ENCODE measurements around the gene SUCLG2. TPM values are rescaled to one million over a fixed set of nuclear protein-coding genes. Genes with fewer than 3 reads are reported as not detected.

The SUCLG2 gene
- total and polyA plus RNA-seq, 2 of the 4 experiments (the other 2 are of a cell fraction): 26.8 to 34.6 TPM

DNA sequence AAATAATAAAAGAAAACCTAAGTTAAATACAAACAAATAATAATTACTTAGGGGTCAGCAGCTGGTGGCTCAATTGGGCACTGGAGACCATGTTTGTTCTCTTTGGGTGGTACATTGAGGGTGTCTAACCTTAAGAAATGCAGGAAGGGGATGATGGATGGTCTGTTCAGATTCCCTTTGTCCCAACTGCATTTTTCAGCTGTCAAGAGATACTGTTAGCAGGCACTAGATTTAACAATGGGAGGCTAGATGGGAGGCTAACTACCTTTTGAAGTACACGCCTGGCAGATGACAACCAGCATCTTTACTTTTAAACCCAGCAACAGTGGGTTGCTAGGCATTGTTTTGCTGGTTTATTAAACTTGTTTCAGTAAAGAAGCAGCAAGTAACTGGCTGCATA is 222.5 kb downstream of the SUCLG2 start:
- intact Hi-C loops (cut with micrococcal nuclease) (no loop called here), in situ Hi-C loops (cut with MboI; ENCODE audit: low sequenced_read_pairs) (no loop called here), dilution Hi-C loops (cut with HindIII; ENCODE audit: low sequenced_read_pairs, unreplicated experiment) (no loop called here)
- Histone ChIP-seq H3K9me3 (ENCODE audit: control insufficient read depth, insufficient read depth, low read length) (no peaks in the 10 kb centered on the region), H3K23ac (ENCODE audit: low read depth, low read length) (no peak overlapping the region), H4K91ac (ENCODE audit: insufficient read depth, low read depth, low read length) (no peak overlapping the region), H3K56ac (ENCODE audit: extremely low read depth, insufficient read depth, low read length) (no peak overlapping the region), H3K36me3 (ENCODE audit: control insufficient read depth, insufficient read depth, low read length) (no peaks in the 10 kb centered on the region), H2BK15ac (ENCODE audit: low read depth, low read length) (no peak overlapping the region), H4K20me1 (ENCODE audit: insufficient read depth, low read length) (no peaks in the 10 kb centered on the region), H3K4me2 (ENCODE audit: low read depth, low read length) (no peak overlapping the region), H3K4me1 (ENCODE audit: control insufficient read depth, insufficient read depth, low read length) (0 out of 2 replicates have a peak, but pooled peaks cover 2% of the 10 kb centered on the region), H3K27ac (ENCODE audit: insufficient read depth, low read length) (no peak overlapping the region), H4K5ac (ENCODE audit: low read depth, low read length) (no peak overlapping the region), H3K14ac (replicated peaks; ENCODE audit: low read depth, low read length) (no peak overlapping the region), H2AFZ (replicated peaks; ENCODE audit: low read length, poor library complexity) (no peak overlapping the region), H3K9me1 (ENCODE audit: insufficient read depth, low read length) (no peaks in the 10 kb centered on the region), H4K8ac (ENCODE audit: low read depth in 2 of 2, low read length in 2 of 2) (no peak overlapping the region), H3K18ac (ENCODE audit: low read depth, low read length) (no peak overlapping the region), H2AK9ac (replicated peaks; ENCODE audit: low read depth, low read length, poor library complexity) (no peak overlapping the region), H2BK5ac (ENCODE audit: low read depth, low read length, poor library complexity, severe bottlenecking) (no peak overlapping the region), H2AK5ac (ENCODE audit: low read depth, low read length) (no peak overlapping the region), H3K4me3 (ENCODE audit: insufficient read depth, low read depth, low read length) (no peak overlapping the region), H2BK20ac (ENCODE audit: low read depth, low read length) (no peak overlapping the region), H3K4ac (ENCODE audit: low read depth, low read length) (no peak overlapping the region), H3K27me3 (ENCODE audit: control insufficient read depth, insufficient read depth, low read length) (no peaks in the 10 kb centered on the region), H2BK120ac (ENCODE audit: low read depth, low read length) (no peak overlapping the region), H3K79me1 (ENCODE audit: low read depth in 1 of 2, low read length in 2 of 2) (no peaks in the 10 kb centered on the region; a peak in 1 of 4 replicates), H3K9ac (ENCODE audit: low read depth, low read length) (no peak overlapping the region)
- no TSS peak for BruUV-seq (replicated peaks)
- ATAC-seq (ENCODE audit: low read depth) (no peak), DNase-seq (no peak)
- ChIA-PET POLR2A (ENCODE audit: unreplicated experiment) (no interaction called here), CTCF (no interaction called here)
- no CpG with 5 or more reads among the region's 1 CpG for WGBS, 2 experiments (ENCODE audit: extremely low coverage in 2 of 2, insufficient read length in 1 of 2)
- TF ChIP-seq RFX5 (IDR thresholded peaks at IDR 0.05; ENCODE audit: low read depth, low read length) (no peak), NFE2L2 (IDR thresholded peaks at IDR 0.05; ENCODE audit: low read depth, low read length) (no peak), RCOR1 (IDR thresholded peaks at IDR 0.05; ENCODE audit: insufficient replicate concordance, low read length) (no peak), MXI1 (IDR thresholded peaks at IDR 0.05; ENCODE audit: borderline replicate concordance, low read depth, low read length) (no peak), SMC3 (IDR thresholded peaks at IDR 0.05; ENCODE audit: low read depth, low read length) (no peak), RAD21 (IDR thresholded peaks at IDR 0.05; ENCODE audit: low read length) (no peak), CHD1 (IDR thresholded peaks at IDR 0.05; ENCODE audit: low read depth, low read length) (no peak), POLR2A (IDR thresholded peaks at IDR 0.05; ENCODE audit: low read depth, low read length) (no peak), MAFK (IDR thresholded peaks at IDR 0.05; ENCODE audit: low read depth, low read length) (no peak), CEBPB (IDR thresholded peaks at IDR 0.05; ENCODE audit: low read depth, low read length) (no peak), FOS (IDR thresholded peaks at IDR 0.05; ENCODE audit: low read depth, low read length) (no peak), MAZ (IDR thresholded peaks at IDR 0.05; ENCODE audit: borderline replicate concordance, low read depth, low read length) (no peak), BHLHE40 (IDR thresholded peaks at IDR 0.05; ENCODE audit: low read depth, low read length) (no peak)
- TF ChIP-seq, protein P1, sequence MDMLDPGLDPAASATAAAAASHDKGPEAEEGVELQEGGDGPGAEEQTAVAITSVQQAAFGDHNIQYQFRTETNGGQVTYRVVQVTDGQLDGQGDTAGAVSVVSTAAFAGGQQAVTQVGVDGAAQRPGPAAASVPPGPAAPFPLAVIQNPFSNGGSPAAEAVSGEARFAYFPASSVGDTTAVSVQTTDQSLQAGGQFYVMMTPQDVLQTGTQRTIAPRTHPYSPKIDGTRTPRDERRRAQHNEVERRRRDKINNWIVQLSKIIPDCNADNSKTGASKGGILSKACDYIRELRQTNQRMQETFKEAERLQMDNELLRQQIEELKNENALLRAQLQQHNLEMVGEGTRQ (IDR thresholded peaks at IDR 0.05; ENCODE audit: low read depth, low read length): no peak
- TF ChIP-seq, protein P2, sequence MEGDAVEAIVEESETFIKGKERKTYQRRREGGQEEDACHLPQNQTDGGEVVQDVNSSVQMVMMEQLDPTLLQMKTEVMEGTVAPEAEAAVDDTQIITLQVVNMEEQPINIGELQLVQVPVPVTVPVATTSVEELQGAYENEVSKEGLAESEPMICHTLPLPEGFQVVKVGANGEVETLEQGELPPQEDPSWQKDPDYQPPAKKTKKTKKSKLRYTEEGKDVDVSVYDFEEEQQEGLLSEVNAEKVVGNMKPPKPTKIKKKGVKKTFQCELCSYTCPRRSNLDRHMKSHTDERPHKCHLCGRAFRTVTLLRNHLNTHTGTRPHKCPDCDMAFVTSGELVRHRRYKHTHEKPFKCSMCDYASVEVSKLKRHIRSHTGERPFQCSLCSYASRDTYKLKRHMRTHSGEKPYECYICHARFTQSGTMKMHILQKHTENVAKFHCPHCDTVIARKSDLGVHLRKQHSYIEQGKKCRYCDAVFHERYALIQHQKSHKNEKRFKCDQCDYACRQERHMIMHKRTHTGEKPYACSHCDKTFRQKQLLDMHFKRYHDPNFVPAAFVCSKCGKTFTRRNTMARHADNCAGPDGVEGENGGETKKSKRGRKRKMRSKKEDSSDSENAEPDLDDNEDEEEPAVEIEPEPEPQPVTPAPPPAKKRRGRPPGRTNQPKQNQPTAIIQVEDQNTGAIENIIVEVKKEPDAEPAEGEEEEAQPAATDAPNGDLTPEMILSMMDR (conservative IDR thresholded peaks at IDR 0.05; ENCODE audit: low read depth, low read length): no peak
- TF ChIP-seq, protein P3, sequence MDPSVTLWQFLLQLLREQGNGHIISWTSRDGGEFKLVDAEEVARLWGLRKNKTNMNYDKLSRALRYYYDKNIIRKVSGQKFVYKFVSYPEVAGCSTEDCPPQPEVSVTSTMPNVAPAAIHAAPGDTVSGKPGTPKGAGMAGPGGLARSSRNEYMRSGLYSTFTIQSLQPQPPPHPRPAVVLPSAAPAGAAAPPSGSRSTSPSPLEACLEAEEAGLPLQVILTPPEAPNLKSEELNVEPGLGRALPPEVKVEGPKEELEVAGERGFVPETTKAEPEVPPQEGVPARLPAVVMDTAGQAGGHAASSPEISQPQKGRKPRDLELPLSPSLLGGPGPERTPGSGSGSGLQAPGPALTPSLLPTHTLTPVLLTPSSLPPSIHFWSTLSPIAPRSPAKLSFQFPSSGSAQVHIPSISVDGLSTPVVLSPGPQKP (IDR thresholded peaks at IDR 0.05; ENCODE audit: borderline replicate concordance, low read depth, low read length): no peak

All from IMR-90 (cell line).